KMS-11 (cell line): Measurements from ENCODE around the gene NR4A1.

Experiments
- H2AFZ ChIP-seq: fragments of 200-600 bp; sonication (generic); 2 replicates; pipeline ENCODE4 v1.6.1; 2016; ENCODE audit warnings: antibody characterized with exemption, mixed run types, low read depth
- H3K27ac ChIP-seq: fragments of 200-600 bp; sonication (generic); 2 replicates; pipeline ENCODE4 v1.6.1; 2016; ENCODE audit warnings: mild to moderate bottlenecking, mixed run types
- H3K27me3 ChIP-seq: fragments of 200-600 bp; sonication (generic); 2 replicates; pipeline ENCODE4 v1.6.1; 2017; ENCODE audit warnings: mild to moderate bottlenecking, low read depth, mixed run types, moderate library complexity; ENCODE audit not compliant: insufficient read depth
- H3K36me3 ChIP-seq: fragments of 200-600 bp; sonication (generic); 2 replicates; pipeline ENCODE4 v1.6.1; 2017; ENCODE audit warnings: mild to moderate bottlenecking, mixed run types; ENCODE audit not compliant: insufficient read depth
- H3K4me1 ChIP-seq: fragments of 200-600 bp; sonication (generic); 2 replicates; pipeline ENCODE4 v1.6.1; 2016; ENCODE audit warnings: mild to moderate bottlenecking, low read depth, mixed run types; ENCODE audit not compliant: poor library complexity, severe bottlenecking
- H3K4me2 ChIP-seq: fragments of 200-600 bp; sonication (generic); 2 replicates; pipeline ENCODE4 v1.7.0; 2016; ENCODE audit warnings: mild to moderate bottlenecking, mixed run types
- H3K4me3 ChIP-seq: fragments of 200-600 bp; sonication (generic); IDR thresholded peaks from 2 replicates; pipeline ENCODE4 v1.6.1; 2017; ENCODE audit warnings: low read depth, low read length, mixed read lengths; ENCODE audit not compliant: insufficient read depth
- H3K79me2 ChIP-seq: fragments of 200-600 bp; sonication (generic); 2 replicates; pipeline ENCODE4 v1.6.1; 2016; ENCODE audit warnings: low read depth, mixed run types; ENCODE audit not compliant: insufficient read depth
- H3K9ac ChIP-seq: fragments of 200-600 bp; sonication (generic); 2 replicates; pipeline ENCODE4 v1.6.1; 2016; ENCODE audit warnings: mild to moderate bottlenecking, mixed run types
- H4K20me1 ChIP-seq: fragments of 200-600 bp; sonication (generic); 2 replicates; pipeline ENCODE4 v1.6.1; 2016; ENCODE audit warnings: mild to moderate bottlenecking, mixed run types; ENCODE audit not compliant: insufficient read depth
- CTCF ChIP-seq: fragments of 200-600 bp; sonication (generic); conservative IDR thresholded peaks from 2 replicates; pipeline ENCODE4 v1.6.1; 2017; ENCODE audit warnings: low read depth, mild to moderate bottlenecking, antibody characterized with exemption, low read length, moderate library complexity, mixed read lengths

The NR4A1 gene

GRCh38 chr12:52082988-52083637, 31.9 kb downstream of the NR4A1 start:
- H2AFZ ChIP-seq: no peak overlapping the region
- peaks cover 31% of the 10 kb centered on the region for H3K4me1 ChIP-seq
- TF ChIP-seq CTCF: peak; percentile 99
- no peaks in the 10 kb centered on the region for H4K20me1 ChIP-seq
- H3K27me3 ChIP-seq: no peaks in the 10 kb centered on the region
- no peak overlapping the region for H3K27ac ChIP-seq
- H3K9ac ChIP-seq: no peak overlapping the region
- peak overlapping the region; percentile 6; the same call in 1 of the 2 replicates for H3K4me2 ChIP-seq
- H3K36me3 ChIP-seq: no peaks in the 10 kb centered on the region
- no peaks in the 10 kb centered on the region for H3K79me2 ChIP-seq
- no peak overlapping the region for H3K4me3 ChIP-seq

- H3K4me2 ChIP-seq: 0 out of 2 replicates have a peak overlapping the region, but pooled peaks have one; percentile 6
- no peak overlapping the region for H3K9ac ChIP-seq
- H4K20me1 ChIP-seq: no peaks in the 10 kb centered on the region
- no peak overlapping the region for H3K27ac ChIP-seq
- no peaks in the 10 kb centered on the region for H3K27me3 ChIP-seq
- no peaks in the 10 kb centered on the region for H3K79me2 ChIP-seq
- peak; percentile 77 for TF ChIP-seq CTCF
- H2AFZ ChIP-seq: no peak overlapping the region
- H3K4me3 ChIP-seq: no peak overlapping the region
- H3K36me3 ChIP-seq: no peaks in the 10 kb centered on the region
- peaks cover 31% of the 10 kb centered on the region for H3K4me1 ChIP-seq
These were observed 32.4 kb downstream of the NR4A1 start for GRCh38 chr12:52083638-52083996.

- Histone ChIP-seq H3K9ac (no peak overlapping the region), H3K4me1 (peaks cover 31% of the 10 kb centered on the region), H4K20me1 (no peaks in the 10 kb centered on the region), H3K4me3 (no peak overlapping the region), H3K4me2 (no peak overlapping the region), H3K36me3 (no peaks in the 10 kb centered on the region), H3K79me2 (no peaks in the 10 kb centered on the region), H3K27ac (no peak overlapping the region), H2AFZ (no peak overlapping the region), H3K27me3 (no peaks in the 10 kb centered on the region)
- TF ChIP-seq CTCF: no peak
These were observed 33.4 kb downstream of the NR4A1 start for GRCh38 chr12:52084491-52085231.

GRCh38 chr12:52085682-52086180, 34.5 kb downstream of the NR4A1 start:
- no peaks in the 10 kb centered on the region for H3K27me3 ChIP-seq
- peaks cover 28% of the 10 kb centered on the region for H3K4me1 ChIP-seq
- no peaks in the 10 kb centered on the region for H3K36me3 ChIP-seq
- no peaks in the 10 kb centered on the region for H3K79me2 ChIP-seq
- H3K4me2 ChIP-seq: no peak overlapping the region
- no peak overlapping the region for H2AFZ ChIP-seq
- H3K4me3 ChIP-seq: no peak overlapping the region
- H3K27ac ChIP-seq: no peak overlapping the region
- no peak for TF ChIP-seq CTCF
- H4K20me1 ChIP-seq: no peaks in the 10 kb centered on the region
- no peak overlapping the region for H3K9ac ChIP-seq
